ENCODE results near the gene PLA2G15. TPM values are rescaled to one million over a fixed set of nuclear protein-coding genes. Genes with fewer than 3 reads are reported as not detected.

PLA2G15 gene
- total RNA-seq, 3 donors from 2014 or later (not counting 1 experiment from before 2014, with no cell fraction given), result 5.6 to 13.0 (median 12.7) TPM

DNA sequence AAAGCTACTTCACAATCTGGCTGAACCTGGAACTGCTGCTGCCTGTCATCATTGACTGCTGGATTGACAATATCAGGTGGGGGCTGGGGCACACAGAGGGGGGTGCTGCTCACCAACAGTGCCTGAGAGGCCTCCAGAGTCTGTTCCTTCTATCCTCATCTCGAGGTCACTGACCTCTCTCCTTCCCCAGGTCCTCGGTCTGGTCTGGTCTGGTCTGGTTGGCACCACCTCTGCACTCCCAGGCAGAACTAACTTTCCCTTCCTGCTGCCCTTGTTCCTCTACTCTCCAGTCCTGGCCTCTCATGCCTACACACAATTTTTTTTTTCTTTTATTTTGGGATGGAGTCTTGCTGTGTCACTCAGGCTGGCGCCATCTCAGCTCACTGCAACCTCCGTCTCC, 4.2 kb downstream of the PLA2G15 start:
- no peak for DNase-seq
- H3K9me3 Mint-ChIP-seq, result no peaks in the 10 kb centered on the region
- H3K4me3 Mint-ChIP-seq, result no peak overlapping the region
- no peaks in the 10 kb centered on the region for H3K27me3 Mint-ChIP-seq (ENCODE audit: low read depth in 2 of 2)
- H3K4me3 ChIP-seq (ENCODE audit: low read length), result no peak overlapping the region
- ATAC-seq, result no peak
- H3K27ac Mint-ChIP-seq, result no peak overlapping the region
- peaks cover 32% of the 10 kb centered on the region for H3K4me1 ChIP-seq (ENCODE audit: control insufficient read depth, insufficient read depth, low read length)
- no peaks in the 10 kb centered on the region for H3K27me3 ChIP-seq (ENCODE audit: control insufficient read depth, insufficient read depth, low read length)
- peaks cover 3% of the 10 kb centered on the region for H3K36me3 ChIP-seq (ENCODE audit: control insufficient read depth, insufficient read depth, low read length)
- no peaks in the 10 kb centered on the region for H3K9me3 ChIP-seq (ENCODE audit: control insufficient read depth, insufficient read depth, low read length)
- intact Hi-C loops (cut with micrococcal nuclease), result no loop called here
- no peak overlapping the region for H3K27ac ChIP-seq (ENCODE audit: low read length)
- H3K4me1 Mint-ChIP-seq, result peaks cover 11 to 21% of the 10 kb centered on the region in 2 donors
- no peaks in the 10 kb centered on the region for H3K36me3 Mint-ChIP-seq
- no peak for TF ChIP-seq CTCF (IDR thresholded peaks at IDR 0.05)
- 83% methylated on average over 4 of the region's 4 CpGs for WGBS (ENCODE audit: insufficient coverage)

DNA sequence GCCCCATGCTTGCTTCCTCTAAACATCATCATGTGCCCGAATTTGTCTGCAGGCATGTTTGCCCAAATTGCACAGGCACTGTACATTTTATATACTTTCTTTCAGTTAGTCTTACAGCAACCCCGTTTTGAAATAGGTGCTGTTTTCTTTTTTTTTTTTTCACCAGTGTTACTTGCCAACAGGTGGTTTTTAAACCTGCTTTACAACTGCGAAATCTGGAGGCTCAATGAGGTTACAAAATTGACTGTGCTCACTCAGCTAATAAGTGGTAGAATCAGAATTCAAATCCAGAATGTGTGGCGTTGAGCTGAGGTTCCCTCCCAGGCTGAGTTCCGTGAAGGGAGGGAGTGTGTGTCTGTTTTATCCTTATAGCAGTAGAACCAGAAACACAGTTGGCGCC, 5.8 kb downstream of the PLA2G15 start:
- peaks cover 6% of the 10 kb centered on the region in 2 donors for H3K4me1 Mint-ChIP-seq
- ATAC-seq (no peak), DNase-seq (no peak)
- H3K36me3 Mint-ChIP-seq, result no peaks in the 10 kb centered on the region
- H3K4me3 Mint-ChIP-seq, result no peak overlapping the region
- H3K36me3 ChIP-seq (ENCODE audit: control insufficient read depth, insufficient read depth, low read length), result peaks cover 9% of the 10 kb centered on the region
- TF ChIP-seq CTCF (IDR thresholded peaks at IDR 0.05), result no peak
- H3K4me3 ChIP-seq (ENCODE audit: low read length), result no peak overlapping the region
- no peak overlapping the region for H3K27ac ChIP-seq (ENCODE audit: low read length)
- H3K4me1 ChIP-seq (ENCODE audit: control insufficient read depth, insufficient read depth, low read length), result peaks cover 21% of the 10 kb centered on the region
- no peaks in the 10 kb centered on the region for H3K9me3 ChIP-seq (ENCODE audit: control insufficient read depth, insufficient read depth, low read length)
- H3K9me3 Mint-ChIP-seq, result no peaks in the 10 kb centered on the region
- WGBS (ENCODE audit: insufficient coverage), result 92% methylated on average over 6 of the region's 6 CpGs
- H3K27ac Mint-ChIP-seq, result no peak overlapping the region
- no peaks in the 10 kb centered on the region for H3K27me3 ChIP-seq (ENCODE audit: control insufficient read depth, insufficient read depth, low read length)
- H3K27me3 Mint-ChIP-seq (ENCODE audit: low read depth in 2 of 2), result no peaks in the 10 kb centered on the region
- intact Hi-C loops (cut with micrococcal nuclease), result no loop called here

- 63% methylated on average over 5 of the region's 5 CpGs for WGBS (ENCODE audit: insufficient coverage)
- H3K9me3 Mint-ChIP-seq, result no peaks in the 10 kb centered on the region
- intact Hi-C loops (cut with micrococcal nuclease), result no loop called here
- no peaks in the 10 kb centered on the region for H3K9me3 ChIP-seq (ENCODE audit: control insufficient read depth, insufficient read depth, low read length)
- H3K4me3 ChIP-seq (ENCODE audit: low read length), result no peak overlapping the region
- no peak overlapping the region for H3K4me3 Mint-ChIP-seq
- ATAC-seq, result no peak
- H3K4me1 ChIP-seq (ENCODE audit: control insufficient read depth, insufficient read depth, low read length), result peaks cover 12% of the 10 kb centered on the region
- no peak for TF ChIP-seq CTCF (IDR thresholded peaks at IDR 0.05)
- DNase-seq, result no peak
- no peaks in the 10 kb centered on the region for H3K27me3 ChIP-seq (ENCODE audit: control insufficient read depth, insufficient read depth, low read length)
- H3K4me1 Mint-ChIP-seq, result no peaks in the 10 kb centered on the region
- no peaks in the 10 kb centered on the region for H3K27me3 Mint-ChIP-seq (ENCODE audit: low read depth in 2 of 2)
- peaks cover 9% of the 10 kb centered on the region for H3K36me3 ChIP-seq (ENCODE audit: control insufficient read depth, insufficient read depth, low read length)
- H3K27ac ChIP-seq (ENCODE audit: low read length), result no peak overlapping the region
- no peaks in the 10 kb centered on the region for H3K36me3 Mint-ChIP-seq
- no peak overlapping the region for H3K27ac Mint-ChIP-seq
Measured at GRCh38 chr16:68251832-68252231, 6.7 kb downstream of the PLA2G15 start.

DNA sequence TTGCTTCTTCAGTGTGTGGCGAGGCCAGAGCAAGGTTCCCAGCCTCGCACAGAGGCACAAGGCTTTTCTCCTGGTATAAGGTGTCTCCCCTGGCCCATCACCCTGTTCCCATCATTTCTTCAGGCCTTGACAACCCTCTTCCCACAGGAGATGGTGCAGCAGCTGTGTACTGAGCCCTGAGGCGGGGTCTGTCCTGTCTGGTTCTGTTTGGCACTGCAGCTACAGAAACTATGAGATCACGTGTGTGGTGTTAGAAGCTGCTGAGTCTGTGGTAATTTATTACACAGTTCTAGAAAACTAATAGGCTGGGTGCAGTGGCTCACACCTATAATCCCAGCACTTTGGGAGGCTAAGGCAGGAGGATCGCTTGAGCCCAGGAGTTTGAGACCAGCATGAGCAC, 7.2 kb downstream of the PLA2G15 start:
- intact Hi-C loops (cut with micrococcal nuclease), result no loop called here
- Histone ChIP-seq H3K27ac (ENCODE audit: low read length) (no peak overlapping the region), H3K27me3 (ENCODE audit: control insufficient read depth, insufficient read depth, low read length) (no peaks in the 10 kb centered on the region), H3K4me1 (ENCODE audit: control insufficient read depth, insufficient read depth, low read length) (peaks cover 7% of the 10 kb centered on the region), H3K9me3 (ENCODE audit: control insufficient read depth, insufficient read depth, low read length) (no peaks in the 10 kb centered on the region), H3K36me3 (ENCODE audit: control insufficient read depth, insufficient read depth, low read length) (peaks cover 9% of the 10 kb centered on the region), H3K4me3 (ENCODE audit: low read length) (no peak overlapping the region)
- Mint-ChIP-seq H3K27ac (no peak overlapping the region), H3K4me1 (no peaks in the 10 kb centered on the region), H3K9me3 (no peaks in the 10 kb centered on the region), H3K4me3 (no peak overlapping the region), H3K36me3 (no peaks in the 10 kb centered on the region), H3K27me3 (ENCODE audit: low read depth in 2 of 2) (no peaks in the 10 kb centered on the region)
- TF ChIP-seq CTCF (IDR thresholded peaks at IDR 0.05), result no peak
- DNase-seq, result no peak
- 92% methylated on average over 5 of the region's 5 CpGs for WGBS (ENCODE audit: insufficient coverage)
- no peak for ATAC-seq
